GM18526 (cell line): ENCODE results near the gene BRD1.

Experiments used
- POLR2A ChIP-seq: IDR thresholded peaks from 3 replicates; pipeline ENCODE4 v1.6.1; 2011; ENCODE audit not compliant: insufficient read length; ENCODE audit errors: extremely low read depth

Gene BRD1

GRCh38 chr22:49734882-49735281 lies 92.8 kb downstream of the BRD1 start:
- no peak for TF ChIP-seq POLR2A

GRCh38 chr22:49734390-49734789 lies 93.3 kb downstream of the BRD1 start:
- TF ChIP-seq POLR2A, result no peak

- TF ChIP-seq POLR2A, result no peak
Observed at GRCh38 chr22:49733631-49734030, 94.0 kb downstream of the BRD1 start.

GRCh38 chr22:49730656-49731055 lies 97.0 kb downstream of the BRD1 start:
- no peak for TF ChIP-seq POLR2A

GRCh38 chr22:49728570-49729271 lies 99.0 kb downstream of the BRD1 start:
- TF ChIP-seq POLR2A, result no peak

GRCh38 chr22:49727881-49728569 lies 99.6 kb downstream of the BRD1 start:
- no peak for TF ChIP-seq POLR2A

GRCh38 chr22:49727191-49727880 lies 100.3 kb downstream of the BRD1 start:
- TF ChIP-seq POLR2A, result no peak

- TF ChIP-seq POLR2A, result no peak
Observed at GRCh38 chr22:49726701-49727101, 101.0 kb downstream of the BRD1 start.

GRCh38 chr22:49726022-49726681 lies 101.5 kb downstream of the BRD1 start:
- no peak for TF ChIP-seq POLR2A

- no peak for TF ChIP-seq POLR2A
Observed at GRCh38 chr22:49725516-49725915, 102.2 kb downstream of the BRD1 start.

- no peak for TF ChIP-seq POLR2A
Observed at GRCh38 chr22:49724893-49725489, 102.7 kb downstream of the BRD1 start.

GRCh38 chr22:49724030-49724892 lies 103.4 kb downstream of the BRD1 start:
- no peak for TF ChIP-seq POLR2A

- no peak for TF ChIP-seq POLR2A
Observed at GRCh38 chr22:49723478-49724029, 104.1 kb downstream of the BRD1 start.
